ENCODE measurements around the gene KRIT1.

KRIT1 gene

DNA sequence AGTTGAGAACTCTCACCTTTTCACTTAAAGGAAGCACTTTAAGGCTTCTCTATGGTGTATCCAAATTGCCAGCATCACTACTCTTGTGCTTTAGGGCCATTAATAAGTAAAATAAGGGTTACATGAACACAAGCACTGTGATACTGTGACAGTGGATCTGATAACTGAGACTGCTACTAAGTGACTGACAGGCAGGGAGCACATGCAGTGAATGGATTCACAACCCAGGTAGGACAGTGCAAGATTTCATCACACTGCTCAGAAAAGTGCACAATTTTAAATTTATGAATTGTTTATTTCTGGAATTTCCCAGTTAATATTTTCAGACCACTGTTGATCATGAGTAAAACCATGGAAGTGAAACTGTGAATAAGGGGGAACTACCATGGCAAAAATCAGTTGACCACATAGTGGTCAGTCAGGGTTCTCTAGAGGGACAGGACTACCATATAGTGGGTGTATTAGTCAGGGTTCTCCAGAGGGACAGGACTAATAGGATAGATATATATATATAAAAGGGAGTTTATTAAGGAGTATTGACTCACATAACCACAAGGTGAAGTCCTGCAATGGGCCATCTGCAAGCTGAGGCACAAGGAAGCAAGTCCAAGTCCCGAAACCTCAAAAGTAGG, 90.5 kb downstream of the KRIT1 start:
- no peak overlapping the region for H3K4me3 ChIP-seq (ENCODE audit: low read length)
- H3K27ac ChIP-seq (ENCODE audit: low read length): no peak overlapping the region
- no peaks in the 10 kb centered on the region for H3K36me3 ChIP-seq (ENCODE audit: control insufficient read depth, insufficient read depth, low read length)
- no peaks in the 10 kb centered on the region for H3K27me3 ChIP-seq (ENCODE audit: control insufficient read depth, insufficient read depth, low read length)
- no peak for DNase-seq (ENCODE audit: low read depth, low spot score)
- no CpG with 5 or more reads among the region's 1 CpG for WGBS (ENCODE audit: insufficient coverage, insufficient read length)
- no peaks in the 10 kb centered on the region for H3K4me1 ChIP-seq (ENCODE audit: control insufficient read depth, insufficient read depth, low read length)
- H3K9me3 ChIP-seq (ENCODE audit: control insufficient read depth, insufficient read depth, low read length): no peaks in the 10 kb centered on the region

- H3K4me1 ChIP-seq (ENCODE audit: control insufficient read depth, insufficient read depth, low read length): no peaks in the 10 kb centered on the region
- no peaks in the 10 kb centered on the region for H3K9me3 ChIP-seq (ENCODE audit: control insufficient read depth, insufficient read depth, low read length)
- WGBS (ENCODE audit: insufficient coverage, insufficient read length): no CpG with 5 or more reads among the region's 1 CpG
- DNase-seq (ENCODE audit: low read depth, low spot score): no peak
- H3K4me3 ChIP-seq (ENCODE audit: low read length): no peak overlapping the region
- no peaks in the 10 kb centered on the region for H3K36me3 ChIP-seq (ENCODE audit: control insufficient read depth, insufficient read depth, low read length)
- H3K27ac ChIP-seq (ENCODE audit: low read length): no peak overlapping the region
- H3K27me3 ChIP-seq (ENCODE audit: control insufficient read depth, insufficient read depth, low read length): no peaks in the 10 kb centered on the region
Observed at GRCh38 chr7:92150450-92151017, 95.2 kb downstream of the KRIT1 start.

GRCh38 chr7:92149736-92150239, 95.9 kb downstream of the KRIT1 start:
- Histone ChIP-seq H3K9me3 (ENCODE audit: control insufficient read depth, insufficient read depth, low read length) (no peaks in the 10 kb centered on the region), H3K4me1 (ENCODE audit: control insufficient read depth, insufficient read depth, low read length) (no peaks in the 10 kb centered on the region), H3K27me3 (ENCODE audit: control insufficient read depth, insufficient read depth, low read length) (no peaks in the 10 kb centered on the region), H3K4me3 (ENCODE audit: low read length) (no peak overlapping the region), H3K27ac (ENCODE audit: low read length) (no peak overlapping the region), H3K36me3 (ENCODE audit: control insufficient read depth, insufficient read depth, low read length) (no peaks in the 10 kb centered on the region)
- DNase-seq (ENCODE audit: low read depth, low spot score): no peak
- no CpG with 5 or more reads among the region's 5 CpGs for WGBS (ENCODE audit: insufficient coverage, insufficient read length)

Data from iPS DF 6.9 (cell line).